Hepatic stellate cell (primary cell): ENCODE results near the gene HSD17B2.
A peak's percentile ranks its signal among the peaks of the same experiment; 100 is the strongest.
"Not testable (repeated sequence)": the region's sequence is repeated elsewhere in the genome, so short reads cannot be mapped to it uniquely, and the experiment has no call there.

Source experiments
- DNase-seq: peaks from one replicate; pipeline ENCODE4 v3.0.0; 2011; ENCODE audit warnings: low spot score

The HSD17B2 gene, protein sequence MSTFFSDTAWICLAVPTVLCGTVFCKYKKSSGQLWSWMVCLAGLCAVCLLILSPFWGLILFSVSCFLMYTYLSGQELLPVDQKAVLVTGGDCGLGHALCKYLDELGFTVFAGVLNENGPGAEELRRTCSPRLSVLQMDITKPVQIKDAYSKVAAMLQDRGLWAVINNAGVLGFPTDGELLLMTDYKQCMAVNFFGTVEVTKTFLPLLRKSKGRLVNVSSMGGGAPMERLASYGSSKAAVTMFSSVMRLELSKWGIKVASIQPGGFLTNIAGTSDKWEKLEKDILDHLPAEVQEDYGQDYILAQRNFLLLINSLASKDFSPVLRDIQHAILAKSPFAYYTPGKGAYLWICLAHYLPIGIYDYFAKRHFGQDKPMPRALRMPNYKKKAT

GRCh38 chr16:82034981-82035612 lies at the start of gene HSD17B2:
TSS of gene HSD17B2 (plus strand) at chr16:82035253. CDS start at chr16:82035425, 172 bp downstream.
- no peak for DNase-seq

- DNase-seq: no peak
Measured at GRCh38 chr16:81987121-81987520, 47.9 kb upstream of the HSD17B2 start.

- DNase-seq: no peak
Measured at GRCh38 chr16:81987706-81988105, 47.3 kb upstream of the HSD17B2 start.

GRCh38 chr16:81992859-81993258 lies 42.2 kb upstream of the HSD17B2 start:
- DNase-seq: no peak

- DNase-seq: no peak
Measured at GRCh38 chr16:81994485-81994884, 40.6 kb upstream of the HSD17B2 start.

- no peak for DNase-seq
Measured at GRCh38 chr16:81995651-81996050, 39.4 kb upstream of the HSD17B2 start.

GRCh38 chr16:81996664-81997509 lies 38.2 kb upstream of the HSD17B2 start:
- DNase-seq: peak; percentile 48

DNA sequence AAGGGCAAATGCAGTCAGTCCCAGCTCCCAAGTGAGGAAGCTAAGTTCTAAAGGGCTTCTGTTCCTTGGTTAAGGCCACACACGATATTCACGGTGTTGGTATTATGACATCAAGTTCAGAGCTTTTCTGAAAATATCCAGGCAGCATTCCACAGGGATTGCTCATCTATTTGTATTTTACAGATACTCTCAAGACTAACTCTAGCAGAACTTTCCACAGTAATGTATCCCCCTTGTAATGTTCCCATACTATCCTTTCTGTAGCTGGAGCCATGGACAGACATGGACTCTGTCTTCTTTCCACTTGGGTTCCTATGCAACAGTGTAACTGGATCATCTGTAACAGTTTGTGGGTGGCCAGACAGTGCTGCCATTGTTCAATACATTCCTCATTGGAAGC lies 37.3 kb upstream of the HSD17B2 start:
- peak; percentile 73 for DNase-seq

- no peak for DNase-seq
Measured at GRCh38 chr16:82002831-82003230, 32.2 kb upstream of the HSD17B2 start.

GRCh38 chr16:82004601-82005000 lies 30.5 kb upstream of the HSD17B2 start:
- no peak for DNase-seq

DNA sequence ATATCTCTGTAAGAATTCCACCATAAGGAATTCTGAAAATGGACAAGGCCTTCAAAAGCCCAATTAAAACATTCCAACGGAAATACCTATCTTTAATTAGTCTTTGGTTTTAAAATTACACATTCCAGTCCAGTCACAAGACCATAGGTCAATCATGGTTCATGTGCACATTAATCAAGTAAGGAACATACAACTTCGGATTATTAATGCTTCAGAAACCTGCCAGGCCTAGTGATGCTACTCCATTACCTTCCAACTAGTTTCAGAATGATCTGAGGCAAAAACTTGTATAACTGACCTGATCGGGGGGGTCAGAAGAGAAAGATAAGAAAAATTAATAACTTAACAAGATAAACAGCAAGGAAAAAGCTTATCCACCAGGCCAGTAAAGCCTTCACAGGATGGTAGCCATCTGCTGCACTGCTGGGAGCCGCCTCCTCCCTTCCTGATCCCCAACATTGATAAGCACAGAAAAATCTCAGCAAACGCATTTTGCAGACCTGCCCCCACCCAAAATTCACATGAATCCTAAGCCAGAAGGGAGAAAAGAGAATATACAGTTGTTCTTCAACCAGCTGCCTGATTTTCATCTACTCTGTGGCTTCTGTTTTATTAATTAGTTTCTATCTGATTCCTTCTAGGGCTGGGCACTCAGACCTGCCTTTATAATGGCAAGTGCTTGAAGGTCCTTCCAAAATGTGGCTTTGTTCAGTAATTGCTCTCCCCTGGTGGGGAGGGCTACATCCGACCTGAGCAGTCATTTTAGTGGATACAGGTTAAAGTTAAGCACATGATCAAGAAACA lies 29.8 kb upstream of the HSD17B2 start:
- DNase-seq: no peak

DNA sequence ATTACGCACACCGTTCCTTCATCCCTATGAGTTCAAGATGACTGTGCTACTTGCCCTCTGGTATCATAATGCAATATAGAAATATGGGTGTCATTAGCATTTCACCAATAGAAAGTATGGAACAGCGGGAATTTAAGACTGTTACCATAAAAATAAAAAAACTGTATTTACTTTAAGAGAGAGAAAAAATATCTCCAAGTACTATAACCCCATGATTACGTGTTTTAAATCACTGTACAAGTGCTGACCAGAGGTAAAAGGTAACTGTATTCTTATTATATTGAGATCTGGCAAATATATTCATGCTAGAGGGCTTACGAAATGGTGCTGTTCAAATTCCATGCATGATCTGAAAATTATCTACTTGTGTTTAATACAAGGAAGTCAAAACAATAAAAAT lies 29.0 kb upstream of the HSD17B2 start:
- DNase-seq: no peak

DNA sequence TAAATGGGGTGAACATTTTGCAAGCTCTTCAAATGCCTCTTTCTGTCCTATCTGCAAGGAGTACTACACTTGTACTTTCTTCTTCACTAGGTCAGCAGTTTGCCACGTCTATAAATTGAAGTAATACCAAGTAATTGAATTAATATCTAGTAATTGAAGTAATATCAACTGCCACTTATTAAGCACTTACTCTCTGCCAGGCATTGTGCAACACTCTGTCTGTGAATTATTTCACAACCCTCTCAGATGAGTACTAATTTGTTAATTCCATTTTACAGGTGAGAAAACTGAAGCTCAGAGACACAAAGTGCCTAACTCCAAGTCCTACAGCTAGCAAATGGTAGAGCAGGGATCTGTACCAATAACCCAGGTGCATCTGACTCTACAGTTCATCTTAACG lies 27.9 kb upstream of the HSD17B2 start:
- no peak for DNase-seq

DNA sequence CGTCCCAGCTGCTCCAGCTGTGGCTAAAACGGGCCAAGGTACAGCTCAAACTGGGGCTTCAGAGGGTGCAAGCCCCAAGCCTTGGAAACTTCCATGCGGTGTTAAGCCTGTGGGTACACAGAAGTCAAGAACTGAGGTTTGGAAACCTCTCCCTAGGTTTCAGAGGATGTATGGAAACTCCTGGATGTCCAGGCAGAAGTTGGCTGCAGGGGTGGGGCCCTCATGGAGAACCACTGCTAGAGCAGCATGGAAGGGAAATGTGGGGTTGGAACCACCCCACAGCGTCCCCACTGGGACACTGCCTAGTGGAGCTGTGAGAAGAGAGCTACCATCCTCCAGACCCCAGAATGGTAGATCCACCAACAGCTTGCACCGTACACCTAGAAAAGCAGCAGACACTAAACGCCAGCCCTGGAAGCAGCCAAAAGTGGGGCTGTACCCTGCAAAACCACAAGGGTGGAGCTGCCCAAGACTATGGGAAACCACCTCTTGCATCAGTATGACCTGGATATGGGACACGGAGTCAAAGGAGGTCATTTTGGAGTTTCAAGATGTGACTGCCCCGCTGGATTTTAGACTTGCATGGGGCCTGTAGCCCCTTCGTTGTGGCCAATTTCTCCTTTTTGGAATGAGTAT lies 26.0 kb upstream of the HSD17B2 start:
- DNase-seq: no peak

GRCh38 chr16:82009789-82010188 lies 25.3 kb upstream of the HSD17B2 start:
- not testable (repeated sequence) for DNase-seq

GRCh38 chr16:82010649-82011048 lies 24.4 kb upstream of the HSD17B2 start:
- DNase-seq: no peak

DNA sequence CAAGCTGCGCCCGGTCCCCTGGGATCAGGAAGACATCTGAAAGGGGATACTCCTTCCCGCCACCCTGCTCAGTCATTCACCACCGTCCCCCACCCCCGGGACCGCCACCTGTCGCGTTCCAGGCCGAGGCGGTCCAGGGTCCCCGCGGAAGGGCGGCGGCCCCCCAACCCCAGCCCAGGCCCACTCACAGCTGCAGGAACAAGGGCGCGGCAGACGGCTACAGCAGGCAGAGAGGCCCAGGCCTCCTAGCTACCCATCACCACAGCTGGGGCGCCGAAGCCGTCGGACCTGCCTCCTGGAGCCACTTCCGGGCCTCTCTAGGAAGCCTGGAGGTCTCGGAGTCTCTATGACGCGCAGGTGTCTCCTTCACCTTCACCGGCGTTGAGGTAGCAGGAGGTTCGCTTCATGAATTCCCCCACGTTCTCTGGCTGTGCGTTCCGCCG lies 23.8 kb upstream of the HSD17B2 start, which contains the start of gene SDR42E1:
TSS of gene SDR42E1 (minus strand) at position 272 of the 443 bp plus-strand sequence. CDS start 10,612 bp downstream, outside the sequence.
- DNase-seq: no peak

GRCh38 chr16:82013139-82013538 lies 21.9 kb upstream of the HSD17B2 start:
- DNase-seq: no peak

DNA sequence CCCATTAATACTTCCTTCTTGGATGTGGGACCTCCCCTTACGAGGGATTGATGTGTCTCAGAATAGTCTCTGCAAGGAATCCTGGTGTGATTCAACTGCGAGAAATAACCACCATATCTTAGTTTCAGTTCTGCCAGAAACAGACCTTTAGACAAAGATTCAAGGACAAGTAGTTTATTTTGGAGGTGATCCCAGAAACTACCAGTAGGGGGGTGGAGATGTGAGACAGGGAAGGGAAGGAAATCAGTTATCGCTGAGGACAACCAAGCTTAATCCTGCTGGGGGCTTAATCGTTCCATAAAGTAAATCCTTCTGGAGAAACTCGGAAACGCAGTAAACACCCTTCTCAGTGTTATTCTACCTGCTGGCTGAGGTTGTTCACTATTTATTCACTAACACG lies 18.8 kb upstream of the HSD17B2 start:
- peak; percentile 51 for DNase-seq

- DNase-seq: no peak
Measured at GRCh38 chr16:82016964-82017363, 18.1 kb upstream of the HSD17B2 start.

DNA sequence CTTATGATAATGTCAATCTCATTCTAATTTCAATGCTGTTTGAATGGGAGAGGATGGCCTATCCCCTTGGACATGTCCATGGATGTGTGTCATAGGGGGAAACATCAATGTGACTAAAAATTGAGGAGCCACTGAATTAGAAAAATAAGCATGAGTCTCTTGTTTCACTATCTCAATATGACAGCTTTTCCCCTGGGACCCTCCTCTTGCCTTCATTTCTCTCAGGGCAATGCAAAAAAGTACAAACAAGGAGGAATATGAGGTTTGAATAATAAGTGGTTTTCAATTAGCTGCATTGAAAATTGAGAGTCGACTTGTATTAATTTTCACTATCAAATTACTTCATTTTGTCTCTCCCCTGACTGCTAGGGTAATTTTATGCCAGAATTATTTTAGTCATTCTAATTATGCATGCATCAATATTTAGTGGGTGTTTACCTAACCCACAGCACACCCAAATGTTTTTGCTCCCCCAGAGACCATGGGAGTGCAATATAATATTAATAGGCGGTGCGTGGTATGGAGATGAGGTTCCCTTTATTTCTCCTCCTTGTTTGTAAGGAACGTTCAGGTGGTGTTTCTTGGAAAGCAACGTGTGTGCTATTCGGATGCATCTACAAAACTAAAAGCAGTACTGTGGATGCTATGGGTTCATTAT lies 17.0 kb upstream of the HSD17B2 start:
- no peak for DNase-seq
